HCT116 (cell line): ENCODE measurements around the gene SUPT3H. TPM values are rescaled to one million over a fixed set of nuclear protein-coding genes. Genes with fewer than 3 reads are reported as not detected.

Experiments
- ATAC-seq: fragments of 200-7000 bp; cut with Tn5 transposase; 2 replicates; pipeline ENCODE4 v1.9.1; 2020; ENCODE audit warnings: mild to moderate bottlenecking, moderate library complexity
- BruUV-seq: library from RNA; stranded (reverse); fragments of 400-500 nt; replicated peaks from 2 replicates; lab custom pipeline; 2021; lab: Mats Ljungman, UMichigan
- CTCF ChIA-PET: fragments of 300-600 bp; sonication (Branson Sonifier 250); formaldehyde crosslinking; loops from one replicate; lab custom pipeline; 2021; ENCODE audit warnings: antibody characterized with exemption; lab: Charles Lee
- POLR2A ChIA-PET: fragments of 300-600, 350-600 bp; sonication (Branson Sonifier 250); formaldehyde crosslinking; loops from one replicate; lab custom pipeline; 2021; ENCODE audit warnings: antibody characterized with exemption; lab: Charles Lee
- RAD21 ChIA-PET, 2 experiments: fragments of 300-600 bp; sonication (Branson Sonifier 250); formaldehyde crosslinking; loops; one replicate each; lab custom pipeline; 2023; ENCODE audit warnings: low total read pairs in 2 of 2; ENCODE audit not compliant: uncharacterized antibody in 2 of 2, unreplicated experiment in 2 of 2, low non-redundant PET in 1 of 2; lab: Charles Lee
- DNase-seq: peaks from one replicate; pipeline ENCODE4 v3.0.0-alpha.2; 2010; ENCODE audit warnings: low read depth, low spot score
- H2AFZ ChIP-seq: fragments of 200-600 bp; shearing (Covaris generic), sonication (generic); 2 replicates; pipeline ENCODE4 v1.6.1; 2017; ENCODE audit warnings: low read depth, mixed run types, mixed read lengths, antibody characterized with exemption, low read length; ENCODE audit not compliant: poor library complexity, severe bottlenecking
- H3K27ac ChIP-seq: 2 replicates; pipeline ENCODE4 v1.5.1; 2012; ENCODE audit warnings: low read depth, low read length
- H3K27me3 ChIP-seq: fragments of 200-600 bp; sonication (generic); 2 replicates; pipeline ENCODE4 v1.6.1; 2016; ENCODE audit warnings: mixed run types, low read length, mixed read lengths; ENCODE audit not compliant: insufficient read depth
- H3K36me3 ChIP-seq, 2 experiments: fragments of 200-500 bp in 1 of 2; fragments of 200-600 bp in 1 of 2; sonication (Bioruptor generic) in 1 of 2; sonication (generic) in 1 of 2; 2 replicates each; pipeline versions ENCODE4 v1.5.1 to v1.6.1; 2014 to 2016; ENCODE audit warnings: low read length in 2 of 2, inconsistent platforms in 1 of 2, mixed read lengths in 1 of 2, mixed run types in 1 of 2; ENCODE audit not compliant: insufficient read depth in 2 of 2, control insufficient read depth in 1 of 2
- H3K4me1 ChIP-seq, 2 experiments: fragments of 200-600 bp in 1 of 2; sonication (generic) in 1 of 2; 2 replicates each; pipeline versions ENCODE4 v1.5.1 to v1.6.1; 2012 to 2017; ENCODE audit warnings: low read length in 2 of 2, inconsistent platforms in 1 of 2, mild to moderate bottlenecking in 1 of 2, mixed read lengths in 1 of 2, mixed run types in 1 of 2, moderate library complexity in 1 of 2; ENCODE audit not compliant: insufficient read depth in 2 of 2, control insufficient read depth in 1 of 2
- H3K4me2 ChIP-seq: fragments of 200-600 bp; sonication (generic); 2 replicates; pipeline ENCODE4 v1.6.1; 2017; ENCODE audit warnings: mixed run types, low read length, mixed read lengths
- H3K4me3 ChIP-seq, 2 experiments: fragments of 200-600 bp in 1 of 2; sonication (generic) in 1 of 2; replicated peaks in 1 of 2; 2 replicates each; pipeline ENCODE4 v1.5.1; 2011 to 2016; ENCODE audit warnings: low read length in 2 of 2, control low read depth in 1 of 2, low read depth in 1 of 2, mild to moderate bottlenecking in 1 of 2, mixed read lengths in 1 of 2, mixed run types in 1 of 2
- H3K79me2 ChIP-seq: fragments of 200-600 bp; sonication (generic); 2 replicates; pipeline ENCODE4 v1.6.1; 2017; ENCODE audit warnings: mild to moderate bottlenecking, mixed run types, low read length, moderate library complexity, mixed read lengths; ENCODE audit not compliant: insufficient read depth
- H3K9ac ChIP-seq: fragments of 200-600 bp; sonication (generic); 2 replicates; pipeline ENCODE4 v1.6.1; 2016; ENCODE audit warnings: low read length, mixed read lengths
- H3K9me2 ChIP-seq: fragments of 200-600 bp; sonication (generic), shearing (Covaris generic); 2 replicates; pipeline ENCODE4 v1.6.1; 2017; ENCODE audit warnings: mixed run types, mild to moderate bottlenecking, moderate library complexity; ENCODE audit not compliant: insufficient read depth
- H3K9me3 ChIP-seq, 2 experiments: fragments of 200-500 bp in 1 of 2; fragments of 200-600 bp in 1 of 2; sonication (Bioruptor generic) in 1 of 2; sonication (generic) in 1 of 2; 2 replicates each; pipeline ENCODE4 v1.6.1; 2014 to 2017; ENCODE audit warnings: low read length in 2 of 2, mixed read lengths in 2 of 2, inconsistent platforms in 1 of 2, low read depth in 1 of 2, mild to moderate bottlenecking in 1 of 2, mixed run types in 1 of 2, moderate library complexity in 1 of 2; ENCODE audit not compliant: control insufficient read depth in 1 of 2, insufficient read depth in 1 of 2
- H4K20me1 ChIP-seq: fragments of 200-600 bp; sonication (generic), shearing (Covaris generic); 2 replicates; pipeline ENCODE4 v1.6.1; 2017; ENCODE audit warnings: mixed run types, mild to moderate bottlenecking, moderate library complexity; ENCODE audit not compliant: insufficient read depth
- ATF3 ChIP-seq: IDR thresholded peaks from 2 replicates; pipeline ENCODE4 v1.6.1; 2012
- CBX3 ChIP-seq: IDR thresholded peaks from 2 replicates; pipeline ENCODE4 v1.6.1; 2012; ENCODE audit warnings: low read depth
- CEBPB ChIP-seq: IDR thresholded peaks from 2 replicates; pipeline ENCODE4 v1.6.1; 2012; ENCODE audit warnings: low read depth
- EGR1 ChIP-seq: IDR thresholded peaks from 2 replicates; pipeline ENCODE4 v1.6.1; 2012; ENCODE audit warnings: low read depth
- ELF1 ChIP-seq: IDR thresholded peaks from 2 replicates; pipeline ENCODE4 v1.6.1; 2012; ENCODE audit warnings: low read depth, borderline replicate concordance
- FOSL1 ChIP-seq: IDR thresholded peaks from 2 replicates; pipeline ENCODE4 v1.6.1; 2012; ENCODE audit warnings: low read depth
- JUND ChIP-seq: IDR thresholded peaks from 2 replicates; pipeline ENCODE4 v1.6.1; 2012
- MAX ChIP-seq: IDR thresholded peaks from 2 replicates; pipeline ENCODE4 v1.6.1; 2012
- POLR2A ChIP-seq: IDR thresholded peaks from 2 replicates; pipeline ENCODE4 v1.7.0; 2011; ENCODE audit warnings: borderline replicate concordance; ENCODE audit not compliant: insufficient read depth, insufficient read length; ENCODE audit errors: extremely low read depth
- POLR2AphosphoS5 ChIP-seq: IDR thresholded peaks from 2 replicates; pipeline ENCODE4 v1.6.1; 2011; ENCODE audit warnings: mild to moderate bottlenecking, low read depth, low read length, moderate library complexity
- RAD21 ChIP-seq: IDR thresholded peaks from 2 replicates; pipeline ENCODE4 v1.6.1; 2012; ENCODE audit warnings: low read depth, mild to moderate bottlenecking
- REST ChIP-seq: IDR thresholded peaks from 2 replicates; pipeline ENCODE4 v1.6.1; 2012; ENCODE audit warnings: low read depth
- SIN3A ChIP-seq: IDR thresholded peaks from 2 replicates; pipeline ENCODE4 v1.6.1; 2012; ENCODE audit warnings: low read depth
- SRF ChIP-seq: IDR thresholded peaks from 2 replicates; pipeline ENCODE4 v1.6.1; 2012; ENCODE audit warnings: low read depth
- TCF7L2 ChIP-seq: IDR thresholded peaks from 2 replicates; pipeline ENCODE4 v1.7.0; 2011; ENCODE audit warnings: borderline replicate concordance, inconsistent platforms; ENCODE audit not compliant: insufficient read depth, insufficient read length; ENCODE audit errors: extremely low read depth
- YY1 ChIP-seq: IDR thresholded peaks from 2 replicates; pipeline ENCODE4 v1.6.1; 2011; ENCODE audit warnings: low read length, low read depth, moderate library complexity, mild to moderate bottlenecking; ENCODE audit not compliant: insufficient replicate concordance; ENCODE audit errors: extremely low read depth
- ZBTB33 ChIP-seq: IDR thresholded peaks from 2 replicates; pipeline ENCODE4 v1.6.1; 2011; ENCODE audit warnings: mild to moderate bottlenecking, low read length, moderate library complexity; ENCODE audit not compliant: insufficient replicate concordance; ENCODE audit errors: extremely low read depth
- ZFX ChIP-seq: fragments of 450-650 bp; IDR thresholded peaks from 2 replicates; pipeline ENCODE4 v1.6.1; 2017
- ZNF274 ChIP-seq: fragments of 200-500 bp; sonication (Bioruptor generic); IDR thresholded peaks from 2 replicates; pipeline ENCODE4 v1.6.1; 2014; ENCODE audit warnings: mild to moderate bottlenecking, low read depth, low read length, inconsistent platforms
- intact Hi-C: fragments of 100-400 bp; cut with micrococcal nuclease; formaldehyde crosslinking; loops from 2 replicates; pipeline ENCODE4 v1.10.0; 2022
- total RNA-seq: library from RNA; stranded (reverse); gene quantifications from one replicate; pipeline ENCODE4 v1.2.1, GENCODE V29; 2021; ENCODE audit not compliant: unreplicated experiment

The SUPT3H gene
- total RNA-seq, 1 experiment from 2014 or later: 7.4 TPM

GRCh38 chr6:44780161-44780560 lies 597.6 kb downstream of the SUPT3H start:
- CTCF ChIA-PET: no interaction called here

More at GRCh38 chr6:44780161-44780560, 597.6 kb downstream of the SUPT3H start:
- H3K4me1 ChIP-seq: no peaks in the 10 kb centered on the region
- ChIA-PET RAD21 (no interaction called here), POLR2A (no interaction called here)
- no peak overlapping the region for H3K4me3 ChIP-seq
- no peaks in the 10 kb centered on the region for H3K36me3 ChIP-seq
- H3K9me2 ChIP-seq: no peaks in the 10 kb centered on the region
- ATAC-seq: no peak
- no peak for DNase-seq
- no peaks in the 10 kb centered on the region for H3K27me3 ChIP-seq
- no peak for TF ChIP-seq JUND
- no peak for TF ChIP-seq POLR2A
- TF ChIP-seq SRF: no peak
- no peak for TF ChIP-seq RAD21
- no peak for TF ChIP-seq ZNF274
- no peak for TF ChIP-seq ATF3
- no peak for TF ChIP-seq EGR1
- no peak for TF ChIP-seq REST
- no peak for TF ChIP-seq FOSL1
- no peak for TF ChIP-seq CBX3
- no peak for TF ChIP-seq POLR2AphosphoS5
- TF ChIP-seq YY1: no peak
- TF ChIP-seq ZFX: no peak
- TF ChIP-seq MAX: no peak
- no peak for TF ChIP-seq ELF1
- no peak for TF ChIP-seq CEBPB
- no peak for TF ChIP-seq ZBTB33
- TF ChIP-seq SIN3A: no peak
- TF ChIP-seq TCF7L2: no peak
- no peak overlapping the region for H3K27ac ChIP-seq
- intact Hi-C loops: no loop called here
- H3K9ac ChIP-seq: no peak overlapping the region
- H3K79me2 ChIP-seq: no peaks in the 10 kb centered on the region
- H3K4me2 ChIP-seq: no peak overlapping the region
- peaks cover 3% of the 10 kb centered on the region in 2 experiments; a peak in 1 of 4 replicates for H3K9me3 ChIP-seq
- BruUV-seq: no TSS peak
- H4K20me1 ChIP-seq: no peaks in the 10 kb centered on the region
- H2AFZ ChIP-seq: no peak overlapping the region
